H1 (cell line): ENCODE data around the gene LMAN2. TPM values are rescaled to one million over a fixed set of nuclear protein-coding genes. Genes with fewer than 3 reads are reported as not detected.

Experiments used
- CTCF ChIA-PET: fragments of 300-600 bp; sonication (Branson Sonifier 250); formaldehyde crosslinking; loops from one replicate; lab custom pipeline; 2021; ENCODE audit not compliant: partially characterized antibody; lab: Charles Lee
- POLR2A ChIA-PET: fragments of 300-600 bp; sonication (Branson Sonifier 250); formaldehyde crosslinking; loops from one replicate; lab custom pipeline; 2021; ENCODE audit warnings: inconsistent platforms; ENCODE audit not compliant: partially characterized antibody; lab: Charles Lee
- DNase-seq, 2 experiments: peaks; one replicate each; pipeline versions ENCODE4 v3.0.0 to v3.0.0-alpha.2; 2010 to 2022; ENCODE audit warnings: low spot score in 2 of 2, low read depth in 1 of 2, mixed read lengths in 1 of 2
- FAIRE-seq: peaks from 2 replicates; lab custom pipeline; 2011; peaks lifted over from hg19 to GRCh38; lab: Jason Lieb, UNC
- H2AFZ ChIP-seq: 2 replicates; pipeline ENCODE4 v1.8.1; 2012; ENCODE audit warnings: low read length, inconsistent platforms
- H2AK5ac ChIP-seq: 2 replicates; pipeline ENCODE4 v1.6.1; 2013; ENCODE audit warnings: low read depth, low read length
- H2BK120ac ChIP-seq: replicated peaks from 2 replicates; pipeline ENCODE3; 2013; ENCODE audit warnings: low read depth, low read length, inconsistent platforms
- H2BK12ac ChIP-seq: 2 replicates; pipeline ENCODE4 v1.6.1; 2013; ENCODE audit warnings: low read depth, low read length
- H2BK15ac ChIP-seq: 2 replicates; pipeline ENCODE4 v1.6.1; 2013; ENCODE audit warnings: low read length
- H2BK20ac ChIP-seq: 2 replicates; pipeline ENCODE4 v1.6.1; 2013; ENCODE audit warnings: low read length
- H2BK5ac ChIP-seq: 2 replicates; pipeline ENCODE4 v1.6.1; 2013; ENCODE audit warnings: low read depth, low read length
- H3K14ac ChIP-seq: 2 replicates; pipeline ENCODE4 v1.6.1; 2013; ENCODE audit warnings: inconsistent platforms; ENCODE audit not compliant: insufficient read length
- H3K18ac ChIP-seq: 2 replicates; pipeline ENCODE4 v1.6.1; 2013; ENCODE audit warnings: low read length; ENCODE audit errors: extremely low read depth
- H3K23ac ChIP-seq: 2 replicates; pipeline ENCODE4 v1.6.1; 2013; ENCODE audit warnings: inconsistent platforms; ENCODE audit not compliant: insufficient read length
- H3K23me2 ChIP-seq: 2 replicates; pipeline ENCODE4 v1.6.1; 2013; ENCODE audit warnings: low read depth, low read length
- H3K27ac ChIP-seq: 2 replicates; pipeline ENCODE4 v1.6.1; 2011; ENCODE audit warnings: low read depth, low read length, inconsistent platforms
- H3K27me3 ChIP-seq, 4 experiments: replicated peaks in 1 of 4; 1 replicate in 1 of 4; 2 replicates in 3 of 4; pipeline versions ENCODE4 v1.6.1 to v1.8.1; 2011 to 2013; ENCODE audit warnings: low read length in 3 of 4, mild to moderate bottlenecking in 3 of 4, inconsistent platforms in 2 of 4, mixed read lengths in 2 of 4, moderate library complexity in 1 of 4; ENCODE audit not compliant: control insufficient read depth in 3 of 4, insufficient read depth in 3 of 4; ENCODE audit errors: extremely low read depth in 1 of 4
- H3K36me3 ChIP-seq, 4 experiments: 2 replicates each; pipeline versions ENCODE4 v1.6.1 to v1.8.1; 2011 to 2013; ENCODE audit warnings: mild to moderate bottlenecking in 4 of 4, low read length in 3 of 4, moderate library complexity in 2 of 4, control low read depth in 1 of 4, inconsistent platforms in 1 of 4; ENCODE audit not compliant: insufficient read depth in 4 of 4, control insufficient read depth in 2 of 4
- H3K4ac ChIP-seq: replicated peaks from 2 replicates; pipeline ENCODE3; 2013; ENCODE audit warnings: low read length, low read depth, mixed read lengths, inconsistent platforms; ENCODE audit not compliant: insufficient read length
- H3K4me1 ChIP-seq, 4 experiments: replicated peaks in 1 of 4; 1 replicate in 1 of 4; 2 replicates in 3 of 4; pipeline versions ENCODE4 v1.6.1 to v1.8.1; 2011 to 2013; ENCODE audit warnings: low read length in 3 of 4, inconsistent platforms in 2 of 4, mixed read lengths in 1 of 4; ENCODE audit not compliant: insufficient read depth in 4 of 4, control insufficient read depth in 3 of 4
- H3K4me2 ChIP-seq, 2 experiments: 2 replicates each; pipeline versions ENCODE4 v1.6.1 to v1.8.1; 2011 to 2013; ENCODE audit warnings: low read depth in 2 of 2, low read length in 2 of 2, control low read depth in 1 of 2, inconsistent platforms in 1 of 2, mild to moderate bottlenecking in 1 of 2; ENCODE audit not compliant: insufficient read depth in 1 of 2
- H3K4me3 ChIP-seq, 4 experiments: fragments of 200-600, 300-600 bp in 1 of 4; sonication (generic), shearing (Covaris generic), sonication (Bioruptor Twin) in 1 of 4; 2 replicates each; pipeline versions ENCODE4 v1.5.1 to v1.8.1; 2011 to 2016; ENCODE audit warnings: low read length in 4 of 4, low read depth in 3 of 4, control low read depth in 2 of 4, inconsistent platforms in 2 of 4, mild to moderate bottlenecking in 2 of 4, mixed read lengths in 1 of 4, moderate library complexity in 1 of 4; ENCODE audit not compliant: insufficient read depth in 2 of 4; ENCODE audit errors: extremely low read depth in 1 of 4
- H3K56ac ChIP-seq: replicated peaks from 2 replicates; pipeline ENCODE3; 2013; ENCODE audit warnings: low read depth, mild to moderate bottlenecking, mixed read lengths, low read length, inconsistent platforms; ENCODE audit not compliant: insufficient read length
- H3K79me1 ChIP-seq: 2 replicates; pipeline ENCODE4 v1.6.1; 2013; ENCODE audit warnings: low read depth, low read length, control low read depth
- H3K79me2 ChIP-seq, 2 experiments: 2 replicates each; pipeline versions ENCODE4 v1.6.1 to v1.8.1; 2012 to 2013; ENCODE audit warnings: low read length in 2 of 2, mild to moderate bottlenecking in 2 of 2, inconsistent platforms in 1 of 2; ENCODE audit not compliant: insufficient read depth in 2 of 2, control insufficient read depth in 1 of 2
- H3K9ac ChIP-seq, 4 experiments: replicated peaks in 1 of 4; 1 replicate in 1 of 4; 2 replicates in 3 of 4; pipeline versions ENCODE4 v1.6.1 to v1.8.1; 2011 to 2013; ENCODE audit warnings: low read depth in 3 of 4, low read length in 3 of 4, control low read depth in 2 of 4, mild to moderate bottlenecking in 2 of 4, moderate library complexity in 2 of 4, inconsistent platforms in 1 of 4; ENCODE audit errors: extremely low read depth in 1 of 4
- H3K9me3 ChIP-seq, 2 experiments: 2 replicates each; pipeline versions ENCODE4 v1.6.1 to v1.8.1; 2012 to 2013; ENCODE audit warnings: mild to moderate bottlenecking in 2 of 2, moderate library complexity in 2 of 2, control low read depth in 1 of 2, inconsistent platforms in 1 of 2, low read depth in 1 of 2, low read length in 1 of 2, mixed read lengths in 1 of 2; ENCODE audit not compliant: insufficient read depth in 2 of 2
- H4K20me1 ChIP-seq, 2 experiments: replicated peaks in 1 of 2; 2 replicates each; pipeline versions ENCODE3 to v1.8.1; 2011 to 2013; ENCODE audit warnings: inconsistent platforms in 2 of 2, low read length in 2 of 2, mild to moderate bottlenecking in 1 of 2; ENCODE audit not compliant: insufficient read depth in 2 of 2, control insufficient read depth in 1 of 2
- H4K5ac ChIP-seq: 2 replicates; pipeline ENCODE4 v1.6.1; 2013; ENCODE audit warnings: low read length, low read depth, mixed read lengths, inconsistent platforms; ENCODE audit not compliant: insufficient read length
- H4K8ac ChIP-seq: 2 replicates; pipeline ENCODE4 v1.8.0; 2013; ENCODE audit warnings: mild to moderate bottlenecking, moderate library complexity, low read length, inconsistent platforms; ENCODE audit not compliant: insufficient read depth; ENCODE audit errors: extremely low read depth
- H4K91ac ChIP-seq: replicated peaks from 2 replicates; pipeline ENCODE3; 2013; ENCODE audit warnings: low read length, mixed read lengths, inconsistent platforms; ENCODE audit not compliant: insufficient read length
- BACH1 ChIP-seq: IDR thresholded peaks from 2 replicates; pipeline ENCODE4 v1.6.1; 2012; ENCODE audit warnings: low read length, improper control_type of control experiment
- CBX5 ChIP-seq: fragments of 300-800, 300-1000 bp; sonication (generic); IDR thresholded peaks from 2 replicates; pipeline ENCODE4 v1.7.1; 2016; ENCODE audit warnings: antibody characterized with exemption, low read length, low read depth
- E2F6 ChIP-seq: IDR thresholded peaks from 2 replicates; pipeline ENCODE4 v1.6.1; 2012; ENCODE audit warnings: inconsistent platforms
- EGR1 ChIP-seq: IDR thresholded peaks from 2 replicates; pipeline ENCODE4 v1.6.1; 2011; ENCODE audit warnings: low read depth, low read length, borderline replicate concordance
- EZH2 ChIP-seq: fragments of 200-600 bp; sonication (generic); IDR thresholded peaks from 2 replicates; pipeline ENCODE4 v1.7.1; 2012; ENCODE audit warnings: low read depth, mild to moderate bottlenecking, moderate library complexity, low read length, inconsistent platforms; ENCODE audit not compliant: severe bottlenecking
- FOSL1 ChIP-seq: IDR thresholded peaks from 2 replicates; pipeline ENCODE4 v1.6.1; 2011; ENCODE audit warnings: mild to moderate bottlenecking, low read depth, low read length, moderate library complexity; ENCODE audit not compliant: insufficient read depth
- MAX ChIP-seq: IDR thresholded peaks from 2 replicates; pipeline ENCODE4 v1.6.1; 2012; ENCODE audit warnings: inconsistent platforms
- SIN3A ChIP-seq, 2 experiments: IDR thresholded peaks in 1 of 2; conservative IDR thresholded peaks in 1 of 2; 2 replicates each; pipeline ENCODE4 v1.6.1; 2011 to 2012; ENCODE audit warnings: low read length in 2 of 2, improper control_type of control experiment in 1 of 2, low read depth in 1 of 2, mild to moderate bottlenecking in 1 of 2
- TAF7 ChIP-seq: optimal IDR thresholded peaks from 2 replicates; pipeline ENCODE3; 2011; ENCODE audit warnings: low read depth, mild to moderate bottlenecking, inconsistent platforms, low read length, moderate library complexity, borderline replicate concordance
- WGBS, 2 experiments: shearing (Covaris generic) in 1 of 2; methylation state at CpG; one replicate each; pipeline versions ENCODE4 v1.1.6 to v1.1.7; 2013 to 2015; ENCODE audit warnings: low lambda C conversion rate in 2 of 2, mixed read lengths in 2 of 2, inconsistent platforms in 1 of 2, low coverage in 1 of 2, missing lambda C conversion rate in 1 of 2; ENCODE audit not compliant: insufficient replicate concordance in 2 of 2, insufficient coverage in 1 of 2, insufficient read length in 1 of 2; ENCODE audit errors: extremely low coverage in 1 of 2, missing lambda C conversion rate in 1 of 2; 5-methylcytosine and 5-hydroxymethylcytosine counted together
- polyA plus RNA-seq, 7 experiments: library from polyadenylated mRNA; depleted of rRNA in 3 of 7; stranded (reverse) in 5 of 7; unstranded in 2 of 7; fragments of >200 nt in 5 of 7; fragments of 200-250 nt in 2 of 7; gene quantifications; 1 replicate in 5 of 7; 2 replicates in 1 of 7; 4 replicates in 1 of 7; pipeline versions ENCODE4 v1.2.1 to v1.2.3, GENCODE V29; 2011 to 2013; ENCODE audit warnings: missing spikeins in 2 of 7, mixed read lengths in 2 of 7
- total RNA-seq: library from RNA; stranded (reverse); fragmentation: NEBNext Ultra II Directional; extraction: Animal tissue kit (Norgen Biotek cat#: 25700); gene quantifications from 2 replicates; pipeline ENCODE4 v1.2.1, GENCODE V29; 2021
- TF ChIP-seq, protein P1 (sequence below), 3 experiments: IDR thresholded peaks; 1 replicate in 2 of 3; 2 replicates in 1 of 3; pipeline versions ENCODE4 v1.5.1 to v1.6.1; 2011; ENCODE audit warnings: low read length in 3 of 3, mild to moderate bottlenecking in 3 of 3, inconsistent platforms in 2 of 3, low read depth in 1 of 3, moderate library complexity in 1 of 3; ENCODE audit not compliant: insufficient read depth in 1 of 3; ENCODE audit errors: control extremely low read depth in 1 of 3

Gene LMAN2
- total and polyA plus RNA-seq, 2 of the 8 experiments (the other 6 are each of a cell fraction or from before 2014, with no cell fraction given), result 116 to 225 TPM

GRCh38 chr5:177349362-177349647 lies 2.2 kb downstream of the LMAN2 start:
- no peak overlapping the region; a peak in 1 of 4 replicates for H3K4me2 ChIP-seq
- H2BK5ac ChIP-seq, result no peak overlapping the region
- peaks cover 0 to 7% (median 4%) of the 10 kb centered on the region in 4 experiments; a peak in 4 of 8 replicates for H3K36me3 ChIP-seq
- H3K23ac ChIP-seq, result no peak overlapping the region
- no peak overlapping the region for H2BK15ac ChIP-seq
- H4K20me1 ChIP-seq, result peaks cover 5% of the 10 kb centered on the region in 2 experiments
- H3K79me1 ChIP-seq, result peaks cover 18% of the 10 kb centered on the region
- H3K14ac ChIP-seq, result no peak overlapping the region
- TF ChIP-seq E2F6 (no peak), FOSL1 (no peak), CBX5 (no peak), TAF7 (no peak), EGR1 (no peak), SIN3A (conservative IDR thresholded peaks at IDR 0.05 in 1 of 2, IDR thresholded peaks at IDR 0.05 in 1 of 2; ENCODE audit: low read depth in 1 of 2, low read length in 2 of 2) (no peak), BACH1 (no peak), MAX (no peak), EZH2 (no peak)
- TF ChIP-seq, protein P1, sequence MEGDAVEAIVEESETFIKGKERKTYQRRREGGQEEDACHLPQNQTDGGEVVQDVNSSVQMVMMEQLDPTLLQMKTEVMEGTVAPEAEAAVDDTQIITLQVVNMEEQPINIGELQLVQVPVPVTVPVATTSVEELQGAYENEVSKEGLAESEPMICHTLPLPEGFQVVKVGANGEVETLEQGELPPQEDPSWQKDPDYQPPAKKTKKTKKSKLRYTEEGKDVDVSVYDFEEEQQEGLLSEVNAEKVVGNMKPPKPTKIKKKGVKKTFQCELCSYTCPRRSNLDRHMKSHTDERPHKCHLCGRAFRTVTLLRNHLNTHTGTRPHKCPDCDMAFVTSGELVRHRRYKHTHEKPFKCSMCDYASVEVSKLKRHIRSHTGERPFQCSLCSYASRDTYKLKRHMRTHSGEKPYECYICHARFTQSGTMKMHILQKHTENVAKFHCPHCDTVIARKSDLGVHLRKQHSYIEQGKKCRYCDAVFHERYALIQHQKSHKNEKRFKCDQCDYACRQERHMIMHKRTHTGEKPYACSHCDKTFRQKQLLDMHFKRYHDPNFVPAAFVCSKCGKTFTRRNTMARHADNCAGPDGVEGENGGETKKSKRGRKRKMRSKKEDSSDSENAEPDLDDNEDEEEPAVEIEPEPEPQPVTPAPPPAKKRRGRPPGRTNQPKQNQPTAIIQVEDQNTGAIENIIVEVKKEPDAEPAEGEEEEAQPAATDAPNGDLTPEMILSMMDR (IDR thresholded peaks at IDR 0.05; ENCODE audit: control extremely low read depth in 1 of 3, insufficient read depth in 1 of 3, low read depth in 1 of 3, low read length in 3 of 3), result no peak
- no peak overlapping the region for H2BK12ac ChIP-seq
- H4K8ac ChIP-seq, result no peak overlapping the region
- no peak overlapping the region for H3K27ac ChIP-seq
- H3K18ac ChIP-seq, result no peak overlapping the region
- POLR2A ChIA-PET, result interaction anchor here (0.7 to 8.1 kb wide), 5 partner anchors 10 to 260 kb away, joined by 3 to 66 read pairs (median 3); partner anchors contain the start of gene PDLIM7
- peaks cover 15 to 60% of the 10 kb centered on the region in 2 experiments for H3K79me2 ChIP-seq
- H3K56ac ChIP-seq, result no peak overlapping the region
- H2AFZ ChIP-seq, result no peak overlapping the region
- CTCF ChIA-PET, result interaction anchor here (0.6 to 11.2 kb wide), 10 partner anchors 11 to 104 kb away, joined by 3 to 142 read pairs (median 4); no protein-coding TSS in a partner anchor
- H3K9me3 ChIP-seq, result no peaks in the 10 kb centered on the region
- 90% methylated on average over 3 of the region's 3 CpGs; no CpG with 5 or more reads in 1 of the 2 experiments for WGBS, 2 experiments
- peaks cover 8% of the 10 kb centered on the region for H3K23me2 ChIP-seq
- H4K5ac ChIP-seq, result no peak overlapping the region
- DNase-seq (no peak), FAIRE-seq (no peak)
- H3K4me3 ChIP-seq, result no peak overlapping the region
- H3K4ac ChIP-seq, result no peak overlapping the region
- H2AK5ac ChIP-seq, result no peak overlapping the region
- no peaks in the 10 kb centered on the region for H3K27me3 ChIP-seq
- no peak overlapping the region for H3K9ac ChIP-seq
- H2BK120ac ChIP-seq, result no peak overlapping the region
- H4K91ac ChIP-seq, result no peak overlapping the region
- no peak overlapping the region for H2BK20ac ChIP-seq
- H3K4me1 ChIP-seq, result peaks cover 0 to 13% (median 4%) of the 10 kb centered on the region in 4 experiments; a peak in 3 of 7 replicates
